Measurements from ENCODE around the gene SLC44A2.

SLC44A2 gene

DNA sequence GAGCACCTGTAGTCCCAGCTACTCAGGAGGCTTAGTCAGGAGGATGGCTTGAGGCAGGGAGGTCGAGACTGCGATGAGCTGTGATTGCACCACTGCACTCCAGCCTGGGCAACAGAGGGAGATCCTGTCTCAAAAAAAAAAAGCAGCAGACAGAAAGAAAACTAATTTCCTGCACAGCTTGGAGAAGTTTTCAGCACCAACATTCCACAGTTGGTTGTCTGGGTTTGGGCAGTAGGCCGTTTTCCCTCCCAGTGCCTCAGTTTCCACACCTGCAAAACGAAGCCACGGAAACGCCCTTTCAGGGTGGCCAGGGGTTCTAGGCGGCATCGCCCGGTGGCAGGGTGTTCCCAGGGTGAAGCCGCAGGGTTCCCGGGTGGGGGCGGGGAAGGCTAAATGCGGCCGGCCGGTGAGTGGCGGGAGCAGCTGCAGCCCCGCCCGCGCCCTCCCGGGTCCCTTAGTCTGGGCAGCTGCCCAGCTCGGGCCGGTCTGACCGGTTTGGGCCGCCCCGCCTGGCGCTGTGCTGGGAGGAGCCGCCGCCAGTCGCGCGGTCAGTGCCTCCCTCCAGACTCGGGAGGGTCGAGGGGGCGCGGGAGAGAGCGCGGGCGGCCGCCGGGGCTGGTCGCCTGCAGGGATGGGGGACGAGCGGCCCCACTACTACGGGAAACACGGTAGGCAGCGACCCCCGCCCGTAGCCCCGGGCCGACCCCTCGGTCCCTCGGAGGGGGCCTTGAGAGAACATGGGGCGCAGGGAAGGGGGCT, at the start of gene SLC44A2:
TSS of gene SLC44A2 (plus strand) at position 551 of the 759 bp plus-strand sequence. CDS start at position 632, 81 bp downstream.
- no peak for DNase-seq (ENCODE audit: low read depth)

DNA sequence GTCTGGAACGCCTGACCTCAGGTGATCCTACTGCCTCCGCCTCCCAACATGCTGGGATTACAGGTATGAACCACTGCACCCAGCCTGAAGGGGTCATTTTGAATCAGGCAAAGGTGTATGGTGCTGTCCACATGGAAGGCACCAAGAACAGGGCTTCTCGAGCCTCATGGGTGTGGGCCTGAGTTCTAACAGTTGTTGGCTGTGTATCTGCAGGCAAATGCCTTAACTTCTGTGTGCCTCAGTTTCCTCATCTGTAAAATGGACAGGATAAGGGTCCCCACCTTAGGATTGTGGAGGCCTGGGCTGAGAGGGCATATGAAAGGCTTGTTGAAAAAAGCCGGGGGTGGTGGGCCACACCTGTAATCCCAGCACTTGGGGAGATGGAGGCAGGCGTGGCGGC, 47.4 kb upstream of the SLC44A2 start:
- DNase-seq (ENCODE audit: low read depth): no peak

DNA sequence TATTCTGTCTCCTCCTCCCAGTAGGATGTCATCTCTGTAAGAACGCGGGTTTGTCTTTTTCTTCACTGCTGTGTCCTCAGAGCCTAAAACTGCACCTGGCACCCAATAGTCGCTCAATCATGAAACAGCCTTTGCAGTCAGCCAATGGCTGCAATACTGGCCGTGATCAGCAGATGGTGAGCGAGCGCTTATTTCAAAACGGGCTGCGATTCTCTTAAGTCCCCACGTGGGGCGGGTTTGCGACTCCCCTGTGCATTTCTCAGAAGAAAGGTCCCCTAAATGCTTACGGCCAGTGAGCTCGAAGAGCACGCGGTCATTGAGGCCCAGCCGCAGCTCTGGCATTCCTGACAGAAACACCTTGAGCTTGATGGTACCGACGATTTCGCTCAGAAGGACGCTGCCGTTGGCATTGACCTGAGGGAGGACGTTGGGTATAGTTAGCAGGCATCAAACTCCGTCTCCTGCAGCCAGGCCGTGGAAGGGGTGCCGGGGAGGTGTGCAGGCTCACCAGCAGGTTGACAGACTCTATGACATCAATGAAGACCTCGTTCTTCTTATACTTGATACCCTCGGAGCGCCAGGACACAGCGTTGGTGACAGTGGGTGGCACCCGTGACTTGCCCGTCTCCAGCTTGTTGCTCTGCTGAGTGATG, 44.2 kb upstream of the SLC44A2 start:
- DNase-seq (ENCODE audit: low read depth): peak; percentile 88

DNA sequence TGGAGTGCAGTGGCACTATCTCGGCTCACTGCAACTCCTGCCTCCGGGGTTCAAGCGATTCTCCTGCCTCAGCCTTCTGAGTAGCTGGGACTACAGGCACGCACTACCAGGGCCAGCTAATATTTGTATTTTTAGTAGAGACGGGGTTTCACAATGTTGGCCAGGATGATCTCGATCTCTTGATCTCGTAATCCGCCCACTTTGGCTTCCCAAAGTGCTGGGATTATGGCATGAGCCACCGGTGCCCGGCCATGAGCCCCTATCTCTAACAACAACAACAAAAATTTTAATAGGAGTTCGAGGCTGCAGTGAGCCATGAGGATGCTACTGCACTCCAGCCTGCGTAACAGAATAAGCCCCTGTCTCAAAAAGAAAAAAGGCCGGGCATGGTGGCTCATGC, 43.3 kb upstream of the SLC44A2 start:
- DNase-seq (ENCODE audit: low read depth): no peak

DNA sequence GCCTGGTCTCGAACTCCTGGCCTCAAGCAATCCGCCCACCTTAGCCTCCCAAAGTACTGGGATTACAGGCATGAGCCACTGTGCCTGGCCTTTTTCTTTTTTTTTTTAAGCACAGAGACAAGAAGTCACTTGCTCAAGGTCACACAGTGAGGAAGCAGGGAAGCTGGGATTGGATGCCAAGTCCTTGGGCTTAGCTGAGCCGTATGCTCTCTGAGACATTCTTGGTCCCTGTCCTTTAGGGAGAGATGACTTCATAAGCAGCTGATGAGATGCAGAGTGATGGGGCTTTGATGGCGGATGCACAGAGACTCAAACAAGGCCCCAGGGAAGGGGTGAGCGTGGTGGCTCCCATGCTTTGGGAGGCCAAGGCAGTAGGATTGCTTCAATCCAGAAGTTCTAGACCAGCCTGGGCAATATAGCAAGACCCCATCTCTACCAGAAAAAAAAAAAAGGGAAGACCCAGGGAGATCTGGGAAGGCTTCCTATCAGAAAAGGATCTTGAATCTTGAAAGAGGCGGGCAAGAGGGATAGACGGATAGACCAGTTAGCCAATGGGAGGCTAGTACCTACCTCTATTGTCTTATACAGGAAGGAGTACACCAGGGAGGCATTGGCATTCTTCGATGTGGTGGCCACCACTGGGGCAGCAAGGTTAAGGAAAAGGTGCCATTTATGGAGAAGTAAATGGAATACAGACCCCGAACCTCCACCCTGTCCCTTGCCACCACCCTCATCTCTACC, 42.1 kb upstream of the SLC44A2 start:
- no peak for DNase-seq (ENCODE audit: low read depth)

DNA sequence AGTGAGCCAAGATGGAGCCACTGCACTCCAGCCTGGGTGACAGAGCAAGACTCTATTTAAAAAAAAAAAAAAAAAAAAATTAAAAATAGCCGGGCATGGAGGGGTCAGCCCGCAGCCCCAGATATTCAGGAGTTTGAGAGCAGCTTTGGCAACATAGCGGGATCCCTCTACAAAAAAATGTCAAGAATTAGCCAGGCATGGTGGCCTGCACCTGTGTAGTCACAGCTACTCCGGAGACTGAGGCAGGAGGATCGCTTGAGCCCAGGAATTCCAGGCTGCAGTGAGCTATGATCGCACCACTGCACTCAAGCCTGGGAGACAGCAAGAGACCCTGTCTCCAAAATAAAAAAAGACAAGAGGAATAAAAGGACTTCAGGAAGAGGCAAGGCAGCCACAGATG, 39.0 kb upstream of the SLC44A2 start:
- DNase-seq (ENCODE audit: low read depth): no peak

DNA sequence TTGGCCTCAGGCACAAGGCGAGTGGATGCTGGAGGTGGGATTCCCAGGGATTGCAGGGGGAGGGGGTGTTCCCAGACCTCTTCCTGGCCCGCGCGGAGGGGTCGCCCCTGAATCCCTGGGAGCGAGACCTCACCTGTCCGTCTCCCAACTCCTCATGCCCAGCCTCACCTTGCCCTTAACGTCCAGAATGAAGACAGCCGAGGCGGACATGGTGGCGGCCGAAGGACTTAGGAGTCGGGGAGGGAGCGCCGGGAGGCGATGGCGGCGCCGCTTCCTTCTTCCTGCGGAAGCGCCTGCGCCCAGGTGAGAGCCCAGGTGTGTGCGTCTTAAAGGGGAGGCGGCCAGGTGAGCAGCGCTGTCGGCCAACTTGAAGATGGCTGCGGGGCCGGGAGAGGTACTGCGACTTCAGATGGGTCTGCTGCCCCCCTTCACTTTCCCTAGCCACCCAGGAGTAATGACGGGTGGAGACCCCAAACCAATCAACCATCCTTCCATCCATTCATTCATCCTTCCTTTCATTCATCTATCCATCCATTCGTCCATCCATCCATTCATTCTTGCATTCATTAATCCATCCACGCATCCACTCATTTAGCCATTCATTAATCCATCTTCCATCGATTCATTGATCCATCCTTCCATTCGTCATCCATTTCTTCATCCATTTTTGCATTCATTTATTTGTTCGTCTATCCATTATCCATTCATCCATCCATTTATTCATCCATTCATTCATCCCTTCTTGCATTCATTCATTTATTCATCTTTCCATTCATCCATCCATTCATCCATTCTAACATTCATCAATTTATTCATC, 38.1 kb upstream of the SLC44A2 start, which contains the start of gene AP1M2:
TSS of gene AP1M2 (minus strand) at position 291 of the 817 bp plus-strand sequence. CDS start at position 210, 81 bp downstream.
- no peak for DNase-seq (ENCODE audit: low read depth)

DNA sequence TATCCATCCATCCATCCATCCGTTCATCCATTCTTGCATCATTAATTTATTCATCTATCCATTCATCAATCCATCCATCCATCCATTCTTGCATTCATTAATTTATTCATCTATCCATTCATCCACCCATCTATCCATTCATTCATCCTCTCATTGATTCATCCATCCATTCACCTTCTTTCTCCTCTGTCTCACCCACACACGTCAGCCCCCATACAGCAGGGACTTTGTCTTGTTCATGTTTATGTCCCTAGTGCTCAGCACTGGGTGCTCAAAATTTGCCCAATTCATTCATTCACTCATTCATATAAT, 37.6 kb upstream of the SLC44A2 start:
- no peak for DNase-seq (ENCODE audit: low read depth)

DNA sequence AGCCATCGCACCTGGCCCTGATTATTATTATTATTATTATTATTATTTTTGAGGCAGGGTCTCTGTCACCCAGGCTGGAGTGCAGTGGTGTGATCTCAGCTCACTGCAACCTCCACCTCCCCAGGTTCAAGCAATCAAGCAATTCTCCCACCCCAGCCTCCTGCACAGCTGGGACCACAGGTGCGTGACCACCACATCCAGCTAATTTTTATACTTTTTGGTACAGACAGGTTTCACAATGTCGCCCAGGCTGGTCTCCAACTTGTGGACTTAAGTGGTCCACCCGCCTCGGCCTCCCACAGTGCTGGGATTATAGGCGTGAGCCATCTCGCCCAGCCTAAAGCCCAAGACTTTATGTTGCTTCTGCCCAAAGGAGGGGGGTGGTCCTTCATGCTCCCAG, 32.2 kb upstream of the SLC44A2 start:
- no peak for DNase-seq (ENCODE audit: low read depth)

DNA sequence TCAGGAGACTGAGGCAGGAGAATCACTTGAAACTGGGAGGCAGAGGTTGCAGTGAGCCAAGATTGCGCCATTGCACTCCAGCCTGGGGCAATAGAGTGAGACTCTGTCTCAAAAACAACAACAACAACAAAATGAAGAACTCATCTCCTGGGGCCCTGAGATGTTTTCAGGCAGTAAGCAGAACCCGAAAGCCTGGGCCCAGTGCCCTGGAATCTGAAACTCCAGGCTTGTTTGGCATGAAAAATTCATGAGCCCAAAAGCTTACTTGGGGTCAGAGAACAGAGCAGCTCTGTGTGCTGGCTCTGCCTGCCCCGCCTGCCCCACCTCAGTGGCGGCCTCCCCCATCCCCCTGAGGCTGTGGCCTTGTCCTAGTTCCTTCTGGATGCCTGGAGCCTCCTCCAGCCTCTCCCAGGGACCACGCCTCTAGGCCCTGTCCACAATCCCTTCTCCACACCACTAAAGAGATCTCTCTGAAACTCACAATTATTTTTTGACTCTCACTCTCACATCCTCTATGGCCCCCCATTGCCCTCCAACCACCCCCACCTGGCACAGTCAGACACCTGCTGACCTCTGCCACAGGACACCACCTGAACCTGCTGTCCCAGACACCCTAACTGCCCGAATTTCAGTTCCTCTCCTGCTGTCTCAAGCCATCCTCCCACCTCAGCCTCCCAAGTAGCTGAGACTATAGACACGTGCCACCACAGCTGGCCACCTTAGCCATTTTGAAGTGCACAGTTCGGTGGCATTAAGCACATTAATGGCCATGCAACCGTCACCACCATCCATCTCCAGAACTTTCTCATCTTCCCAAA, 31.3 kb upstream of the SLC44A2 start:
- DNase-seq (ENCODE audit: low read depth): no peak

DNA sequence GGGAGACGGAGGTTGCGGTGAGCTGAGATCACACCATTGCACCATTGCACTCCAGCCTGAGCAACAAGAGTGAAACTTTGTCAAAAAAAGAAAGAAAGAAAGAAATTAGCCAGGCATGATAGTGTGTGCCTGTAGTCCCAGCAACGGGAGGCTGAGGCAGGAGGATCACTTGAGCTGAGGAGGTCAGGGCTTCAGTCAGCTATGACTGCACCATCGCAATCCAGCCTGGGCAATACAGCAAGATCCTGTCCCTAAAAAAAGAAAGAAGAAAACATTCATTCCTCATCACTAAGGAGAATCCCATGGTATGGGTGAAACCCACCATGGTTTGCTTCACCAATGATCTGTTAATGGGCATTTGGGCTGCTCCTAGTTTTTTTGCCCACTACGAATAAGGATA, 25.2 kb upstream of the SLC44A2 start:
- DNase-seq (ENCODE audit: low read depth): no peak

DNA sequence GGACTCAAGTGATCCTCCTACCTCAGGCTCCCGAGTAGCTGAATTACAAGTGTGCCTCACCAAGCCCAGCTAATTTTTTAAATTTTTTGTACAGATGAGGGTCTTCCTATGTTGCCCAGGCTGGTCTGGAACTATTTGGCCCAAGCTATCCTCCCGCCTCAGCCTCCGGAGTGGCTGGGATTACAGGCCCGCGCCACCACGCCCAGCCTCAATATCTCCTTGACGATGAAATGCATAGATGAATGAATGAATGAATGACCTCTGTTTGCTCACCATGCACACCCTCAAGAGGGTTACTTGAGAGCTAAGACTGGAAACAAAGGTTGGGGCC, 23.4 kb upstream of the SLC44A2 start:
- DNase-seq (ENCODE audit: low read depth): no peak

DNA sequence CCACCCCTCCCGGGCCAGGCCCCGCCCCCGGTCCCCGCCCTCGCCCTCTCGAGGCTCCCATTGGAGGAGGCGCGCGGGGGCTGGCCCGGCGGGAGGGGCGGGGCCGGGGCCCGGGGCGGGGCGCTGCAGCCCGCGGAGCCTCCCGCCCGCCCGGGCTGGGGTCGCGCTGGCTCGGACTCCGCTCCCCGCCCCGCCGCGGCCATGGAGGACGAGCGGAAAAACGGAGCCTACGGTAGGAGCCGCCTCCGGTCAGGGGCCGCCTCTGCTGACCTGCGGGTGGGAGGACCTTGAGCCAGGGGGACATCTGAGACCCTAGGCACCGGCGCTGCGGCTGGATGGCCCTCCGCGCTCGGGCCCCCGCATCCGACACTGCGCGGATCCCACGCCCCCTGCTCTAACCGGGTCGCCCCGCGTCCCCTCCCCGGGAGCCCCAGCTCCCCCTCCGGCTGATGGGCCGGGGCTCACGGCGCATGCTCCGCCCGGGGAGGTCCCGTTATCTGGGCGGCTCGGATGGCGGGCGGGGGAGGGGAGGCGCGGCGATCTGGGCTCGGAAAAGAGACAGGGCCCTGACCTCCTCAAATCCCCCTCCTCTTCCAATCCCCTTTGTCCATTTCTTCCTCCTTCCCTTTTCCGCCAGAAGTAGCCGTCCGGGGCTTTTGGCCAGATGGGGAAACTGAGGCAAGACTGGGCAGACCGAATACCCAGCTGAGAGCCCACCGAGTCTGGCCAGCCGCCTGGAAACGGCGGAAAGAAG, 22.8 kb upstream of the SLC44A2 start:
- DNase-seq (ENCODE audit: low read depth): peak; percentile 73

DNA sequence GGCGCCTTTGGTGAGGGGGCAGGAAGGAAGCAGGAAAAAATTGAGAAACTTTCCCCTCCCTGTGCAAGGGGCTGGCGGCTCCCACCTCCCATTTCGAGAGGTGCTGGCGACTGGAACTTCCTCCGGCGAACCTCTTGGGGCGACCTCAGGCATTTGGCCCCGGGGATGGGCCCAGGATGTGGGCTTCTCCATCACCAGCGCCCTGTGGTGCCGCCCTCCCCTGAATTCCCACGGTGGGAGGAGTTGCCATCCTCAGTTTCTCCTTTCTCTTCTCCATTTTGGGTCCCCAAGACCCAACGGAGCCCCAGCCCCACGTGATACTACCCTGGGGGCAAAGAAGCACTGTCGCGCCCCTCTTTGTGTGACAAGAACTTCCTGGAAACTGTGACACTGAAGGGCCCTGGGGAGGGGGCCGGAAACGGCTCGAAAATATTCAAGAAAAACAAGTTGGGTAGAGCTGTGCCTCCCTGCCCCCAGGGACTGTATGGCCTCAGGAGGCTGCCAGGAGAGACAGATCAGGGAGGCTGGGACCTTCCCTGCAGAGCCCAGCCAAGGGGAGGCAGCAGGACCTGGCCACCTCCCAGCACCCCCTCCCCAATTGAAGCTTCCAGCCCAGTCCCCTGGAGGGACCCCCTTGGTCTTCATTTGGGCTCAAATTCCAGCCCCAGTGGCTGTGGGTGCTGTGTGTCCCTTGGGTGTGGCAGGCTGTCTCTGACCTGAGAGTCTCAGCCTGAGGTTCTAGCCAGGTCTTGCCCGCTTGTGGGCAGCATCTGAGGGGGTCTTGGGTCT, 22.1 kb upstream of the SLC44A2 start:
- DNase-seq (ENCODE audit: low read depth): peak; percentile 37

DNA sequence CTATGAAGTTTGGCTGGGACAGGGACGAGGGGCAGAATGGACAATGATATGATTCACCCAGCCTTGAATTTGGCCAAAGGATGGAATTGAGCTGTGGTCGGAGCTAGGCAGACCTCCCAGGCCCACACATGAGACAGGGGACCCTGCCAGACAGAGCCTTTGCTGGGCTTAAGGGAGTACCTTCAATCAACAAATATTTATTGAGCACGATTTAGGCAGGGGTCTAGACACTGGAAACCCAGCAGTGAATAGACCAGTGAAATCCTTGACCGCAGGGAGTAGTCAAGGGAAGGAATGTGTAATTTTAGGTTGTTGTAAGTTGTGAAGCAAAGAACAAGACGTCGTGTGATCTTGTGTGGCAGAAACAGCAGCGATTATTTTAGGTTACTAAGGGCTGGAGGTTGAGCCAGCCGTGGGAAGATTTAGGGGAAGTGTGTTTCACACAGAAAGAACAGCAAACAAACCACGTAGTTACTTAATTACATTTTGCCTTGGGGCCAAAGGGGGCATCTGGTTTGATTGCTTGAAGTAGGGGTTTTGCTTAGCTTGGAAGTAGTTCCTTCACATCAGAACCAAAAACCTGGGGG, 21.4 kb upstream of the SLC44A2 start:
- DNase-seq (ENCODE audit: low read depth): no peak

DNA sequence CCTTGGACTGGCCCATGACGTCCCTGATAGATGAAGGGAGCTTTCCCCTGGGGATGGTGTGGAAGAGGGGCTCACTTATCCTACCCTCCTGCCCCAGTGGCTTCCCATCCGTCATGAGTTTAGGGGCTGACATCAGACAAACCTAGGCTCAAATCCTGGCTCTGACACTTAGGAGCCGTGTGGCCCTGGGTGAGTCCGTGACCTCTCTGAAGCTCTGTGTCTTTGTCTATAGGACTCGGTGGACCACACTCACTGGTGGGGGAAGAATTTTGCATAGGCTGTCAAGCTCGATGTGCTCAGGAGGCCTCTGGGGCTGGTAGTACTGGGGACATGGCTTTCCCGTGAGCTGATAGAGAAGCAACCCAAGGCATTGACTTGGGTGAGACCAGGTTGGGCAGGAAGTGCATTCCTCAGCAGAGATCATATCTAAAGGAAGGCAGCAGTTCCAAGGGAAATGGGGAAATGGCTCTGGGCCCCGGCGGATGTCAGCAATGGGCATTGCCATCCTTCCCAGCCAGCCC, 20.8 kb upstream of the SLC44A2 start:
- DNase-seq (ENCODE audit: low read depth): no peak

DNA sequence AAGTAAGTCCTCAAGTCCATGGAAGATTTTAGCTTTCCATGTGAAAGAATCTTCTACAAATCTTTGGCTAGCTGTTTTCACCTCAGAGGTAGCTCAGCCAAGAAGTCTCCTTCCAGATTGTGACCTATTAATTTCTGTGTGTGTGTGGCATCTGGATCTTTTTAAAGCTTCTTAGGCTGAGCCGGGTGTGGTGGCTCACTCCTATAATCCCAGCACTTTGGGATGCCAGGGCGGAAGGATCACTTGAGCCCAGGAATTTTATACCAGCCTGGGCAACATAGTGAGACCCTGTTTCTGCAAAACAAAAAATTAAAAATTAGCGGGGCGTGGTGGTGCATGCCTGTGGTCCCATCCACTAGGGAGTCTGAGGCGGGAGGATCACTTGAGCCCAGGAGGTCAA, 13.4 kb upstream of the SLC44A2 start:
- DNase-seq (ENCODE audit: low read depth): no peak

DNA sequence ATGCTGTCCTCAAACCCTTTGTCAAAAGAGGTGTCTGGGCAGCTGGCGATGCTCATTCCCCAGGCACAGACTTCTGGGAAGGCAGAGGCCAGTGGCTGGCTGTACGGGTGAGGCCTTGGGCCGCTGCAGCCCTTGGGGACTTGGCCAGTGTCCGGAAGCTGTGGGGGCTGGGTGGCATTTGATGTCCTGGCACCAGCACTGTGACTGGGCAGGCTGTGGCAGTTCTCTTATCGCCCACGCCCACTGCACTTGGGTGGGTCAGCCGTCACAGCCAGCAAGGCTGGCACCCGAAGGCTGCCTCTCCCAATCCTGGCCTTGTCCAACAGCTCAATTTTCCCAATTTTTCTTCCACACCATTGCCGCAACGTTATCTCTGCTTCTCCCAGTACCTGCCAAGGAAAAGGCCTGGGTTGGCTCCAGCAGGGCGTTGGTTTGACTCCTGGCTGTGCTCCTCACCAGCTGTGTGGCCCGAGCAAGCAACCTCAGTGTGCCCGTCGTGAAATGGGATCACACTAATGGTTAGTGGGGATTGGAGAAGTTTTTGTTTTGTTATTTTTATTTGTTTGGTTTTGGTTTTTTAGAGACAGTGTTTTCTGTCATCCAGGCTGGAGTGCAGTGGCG, 12.7 kb upstream of the SLC44A2 start:
- no peak for DNase-seq (ENCODE audit: low read depth)

Measured in stimulated activated CD8-positive, alpha-beta memory T cell treated with anti-CD3 and anti-CD28 coated beads, Interleukin-7, amount 100 ng/mL, for 24 hours (primary cell).